RWPE2 (cell line): ENCODE data around the gene DSTN.

Source experiments
- ATAC-seq: fragments of 200-7000 bp; cut with Tn5 transposase; 3 replicates; pipeline ENCODE4 v1.9.1; 2021; ENCODE audit warnings: low read depth
- DNase-seq: peaks from one replicate; pipeline ENCODE4 v3.0.0-alpha.2; 2020; ENCODE audit warnings: low spot score
- H3K27ac ChIP-seq: fragments of 450-650 bp; 2 replicates; pipeline ENCODE4 v1.5.1; 2017; ENCODE audit warnings: mild to moderate bottlenecking; ENCODE audit not compliant: poor library complexity, severe bottlenecking
- H3K27me3 ChIP-seq: fragments of 250-450 bp; sonication (Bioruptor Pico); 2 replicates; pipeline ENCODE4 v1.5.1; 2021; ENCODE audit warnings: mild to moderate bottlenecking, moderate library complexity; ENCODE audit not compliant: insufficient read depth, poor library complexity, severe bottlenecking
- H3K36me3 ChIP-seq: fragments of 250-450 bp; sonication (Bioruptor Pico); 2 replicates; pipeline ENCODE4 v1.5.1; 2020; ENCODE audit warnings: low read depth, mild to moderate bottlenecking, moderate library complexity
- H3K4me1 ChIP-seq: fragments of 250-450 bp; sonication (Bioruptor Pico); 2 replicates; pipeline ENCODE4 v1.5.1; 2021; ENCODE audit warnings: mild to moderate bottlenecking, moderate library complexity; ENCODE audit not compliant: insufficient read depth, poor library complexity, severe bottlenecking
- H3K4me3 ChIP-seq: fragments of 250-450 bp; sonication (Bioruptor Pico); 2 replicates; pipeline ENCODE4 v1.5.1; 2021; ENCODE audit warnings: mild to moderate bottlenecking, moderate library complexity; ENCODE audit not compliant: severe bottlenecking
- H3K9me3 ChIP-seq: fragments of 250-450 bp; sonication (Bioruptor Pico); 2 replicates; pipeline ENCODE4 v1.5.1; 2021; ENCODE audit warnings: mild to moderate bottlenecking, moderate library complexity; ENCODE audit not compliant: severe bottlenecking
- CTCF ChIP-seq: fragments of 450-650 bp; IDR thresholded peaks from one replicate; pipeline ENCODE4 v1.5.1; 2017; ENCODE audit warnings: mild to moderate bottlenecking, moderate library complexity; ENCODE audit not compliant: poor library complexity, severe bottlenecking

DSTN gene

GRCh38 chr20:17648315-17648646 lies 78.4 kb downstream of the DSTN start:
- Histone ChIP-seq H3K9me3 (no peaks in the 10 kb centered on the region), H3K27me3 (no peaks in the 10 kb centered on the region), H3K36me3 (peaks cover 60% of the 10 kb centered on the region), H3K4me1 (no peaks in the 10 kb centered on the region), H3K27ac (no peak overlapping the region), H3K4me3 (no peak overlapping the region)
- ATAC-seq: no peak
- no peak for DNase-seq
- no peak for TF ChIP-seq CTCF

GRCh38 chr20:17648791-17649730 lies 79.2 kb downstream of the DSTN start:
- Histone ChIP-seq H3K9me3 (no peaks in the 10 kb centered on the region), H3K36me3 (peaks cover 63% of the 10 kb centered on the region), H3K4me3 (no peak overlapping the region), H3K4me1 (no peaks in the 10 kb centered on the region), H3K27me3 (no peaks in the 10 kb centered on the region), H3K27ac (no peak overlapping the region)
- ATAC-seq (peak; percentile 29; the same call in 1 of the 3 replicates), DNase-seq (no peak)
- TF ChIP-seq CTCF: peak; percentile 42

- Histone ChIP-seq H3K9me3 (no peaks in the 10 kb centered on the region), H3K4me3 (no peak overlapping the region), H3K4me1 (no peaks in the 10 kb centered on the region), H3K36me3 (peaks cover 65% of the 10 kb centered on the region), H3K27ac (no peak overlapping the region), H3K27me3 (no peaks in the 10 kb centered on the region)
- DNase-seq (no peak), ATAC-seq (no peak)
- no peak for TF ChIP-seq CTCF
Measured at GRCh38 chr20:17650301-17651128, 80.6 kb downstream of the DSTN start.

- no peaks in the 10 kb centered on the region for H3K4me1 ChIP-seq
- H3K27ac ChIP-seq: no peak overlapping the region
- no peak for TF ChIP-seq CTCF
- H3K9me3 ChIP-seq: no peaks in the 10 kb centered on the region
- peaks cover 69% of the 10 kb centered on the region for H3K36me3 ChIP-seq
- H3K27me3 ChIP-seq: no peaks in the 10 kb centered on the region
- no peak overlapping the region for H3K4me3 ChIP-seq
- ATAC-seq: no peak
- no peak for DNase-seq
Measured at GRCh38 chr20:17651129-17651759, 81.4 kb downstream of the DSTN start.
